Measurements from ENCODE around the gene GRK4. TPM values are rescaled to one million over a fixed set of nuclear protein-coding genes. Genes with fewer than 3 reads are reported as not detected.

The GRK4 gene
- total RNA-seq, 1 experiment from 2014 or later: 3.7 TPM

DNA sequence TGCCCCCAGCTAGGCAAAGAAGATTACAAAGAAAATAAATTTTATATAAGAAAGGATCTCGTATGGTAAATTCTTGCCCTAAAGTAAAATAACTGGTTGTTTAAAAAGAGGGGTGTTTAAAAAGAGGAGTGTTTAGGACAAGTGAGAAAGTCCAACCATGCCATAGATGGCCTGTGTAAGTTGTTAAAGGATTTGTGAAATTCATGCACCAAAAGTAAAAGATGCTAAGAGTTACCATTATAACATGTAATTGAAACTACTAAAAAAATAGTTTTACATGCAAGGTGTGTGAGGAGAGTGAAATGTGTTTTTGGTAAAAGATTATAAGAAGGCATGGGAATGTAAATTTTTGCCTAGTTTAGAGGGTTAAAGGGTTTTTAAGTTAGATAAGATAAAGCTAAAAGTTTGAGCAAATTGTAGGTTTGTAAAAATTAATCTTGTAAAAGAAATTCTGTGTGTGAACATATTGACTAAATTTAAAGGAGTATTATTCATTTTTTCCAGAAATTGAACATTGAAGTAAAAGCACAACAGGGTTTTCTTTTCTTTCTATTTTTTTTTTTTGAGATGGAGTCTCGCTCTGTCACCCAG, 90.9 kb downstream of the GRK4 start:
- no peak for ATAC-seq
- no TSS peak for BruUV-seq (replicated peaks)

DNA sequence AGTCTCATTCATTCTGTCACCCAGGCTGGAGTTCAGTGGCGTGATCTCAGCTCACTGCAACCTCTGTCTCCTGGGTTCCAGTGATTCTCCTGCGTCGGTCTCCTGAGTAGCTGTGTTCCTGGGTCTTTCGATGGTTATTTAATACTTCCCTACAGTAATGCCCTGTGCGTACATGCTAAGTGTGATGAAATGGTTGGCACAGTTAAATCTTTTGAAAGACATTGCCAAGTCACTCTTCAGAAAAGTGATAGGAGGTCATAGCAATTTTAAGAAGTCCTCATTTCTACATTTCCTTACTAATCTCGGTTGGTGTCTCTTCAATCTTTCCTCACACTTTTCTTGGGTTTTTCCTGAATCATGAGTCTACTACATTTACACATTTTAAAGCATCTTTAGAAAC, 96.6 kb downstream of the GRK4 start:
- H3K9ac ChIP-seq (ENCODE audit: low read length): no peak overlapping the region
- H4K20me1 ChIP-seq (ENCODE audit: low read length): no peaks in the 10 kb centered on the region
- DNase-seq (no peak), ATAC-seq (no peak)
- no TSS peak for BruUV-seq (replicated peaks)
- H3K4me1 ChIP-seq (ENCODE audit: insufficient read depth, low read length): no peaks in the 10 kb centered on the region
- H3K4me3 ChIP-seq (ENCODE audit: low read length): no peak overlapping the region
- POLR2A ChIA-PET (ENCODE audit: unreplicated experiment): no interaction called here
- no peaks in the 10 kb centered on the region for H3K9me2 ChIP-seq (replicated peaks; ENCODE audit: low read length)
- no peak overlapping the region for H2AFZ ChIP-seq (ENCODE audit: low read length)
- TF ChIP-seq EZH2phosphoT487 (IDR thresholded peaks at IDR 0.05; ENCODE audit: borderline replicate concordance, low read length) (no peak), CTCF (conservative IDR thresholded peaks at IDR 0.05; ENCODE audit: low read depth, low read length) (no peak), EZH2 (IDR thresholded peaks at IDR 0.05; ENCODE audit: low read length, unreplicated experiment) (no peak)
- no peaks in the 10 kb centered on the region for H3F3A ChIP-seq (ENCODE audit: low read length, unreplicated experiment)
- H3K4me2 ChIP-seq (ENCODE audit: low read length): no peak overlapping the region
- H3K27ac ChIP-seq (ENCODE audit: low read length): no peak overlapping the region
- peaks cover 8% of the 10 kb centered on the region for H3K36me3 ChIP-seq (ENCODE audit: low read depth, low read length)
- no peaks in the 10 kb centered on the region for H3K27me3 ChIP-seq (ENCODE audit: low read length)
- H3K79me2 ChIP-seq (ENCODE audit: low read length): no peaks in the 10 kb centered on the region
- H3K9me3 ChIP-seq (ENCODE audit: low read length): no peaks in the 10 kb centered on the region
- intact Hi-C loops (cut with micrococcal nuclease): no loop called here
- CTCF ChIA-PET: no interaction called here

More for the DNA sequence above, 90.9 kb downstream of the GRK4 start:
- Histone ChIP-seq H3K4me2 (ENCODE audit: low read length) (no peak overlapping the region), H3K9me3 (ENCODE audit: low read length) (no peaks in the 10 kb centered on the region), H3K9ac (ENCODE audit: low read length) (no peak overlapping the region), H3K9me2 (replicated peaks; ENCODE audit: low read length) (no peaks in the 10 kb centered on the region), H3K4me1 (ENCODE audit: insufficient read depth, low read length) (no peaks in the 10 kb centered on the region), H3K4me3 (ENCODE audit: low read length) (no peak overlapping the region), H2AFZ (ENCODE audit: low read length) (no peak overlapping the region), H3K79me2 (ENCODE audit: low read length) (no peaks in the 10 kb centered on the region), H3K27me3 (ENCODE audit: low read length) (no peaks in the 10 kb centered on the region), H3K36me3 (ENCODE audit: low read depth, low read length) (peaks cover 12% of the 10 kb centered on the region), H3K27ac (ENCODE audit: low read length) (no peak overlapping the region), H4K20me1 (ENCODE audit: low read length) (no peaks in the 10 kb centered on the region), H3F3A (ENCODE audit: low read length, unreplicated experiment) (no peaks in the 10 kb centered on the region)
- no peak for DNase-seq
- intact Hi-C loops (cut with micrococcal nuclease): no loop called here
- CTCF ChIA-PET: no interaction called here
- POLR2A ChIA-PET (ENCODE audit: unreplicated experiment): no interaction called here
- TF ChIP-seq EZH2phosphoT487 (IDR thresholded peaks at IDR 0.05; ENCODE audit: borderline replicate concordance, low read length) (no peak), CTCF (conservative IDR thresholded peaks at IDR 0.05; ENCODE audit: low read depth, low read length) (no peak)

- Histone ChIP-seq H4K20me1 (ENCODE audit: low read length) (no peaks in the 10 kb centered on the region), H3K4me3 (ENCODE audit: low read length) (no peak overlapping the region), H3K4me2 (ENCODE audit: low read length) (no peak overlapping the region), H3K9me3 (ENCODE audit: low read length) (no peaks in the 10 kb centered on the region), H2AFZ (ENCODE audit: low read length) (no peak overlapping the region), H3F3A (ENCODE audit: low read length, unreplicated experiment) (no peaks in the 10 kb centered on the region), H3K36me3 (ENCODE audit: low read depth, low read length) (peaks cover 4% of the 10 kb centered on the region), H3K27ac (ENCODE audit: low read length) (no peak overlapping the region), H3K9ac (ENCODE audit: low read length) (no peak overlapping the region), H3K4me1 (ENCODE audit: insufficient read depth, low read length) (no peaks in the 10 kb centered on the region), H3K9me2 (replicated peaks; ENCODE audit: low read length) (no peaks in the 10 kb centered on the region), H3K79me2 (ENCODE audit: low read length) (no peaks in the 10 kb centered on the region), H3K27me3 (ENCODE audit: low read length) (no peaks in the 10 kb centered on the region)
- no peak for TF ChIP-seq EZH2phosphoT487 (IDR thresholded peaks at IDR 0.05; ENCODE audit: borderline replicate concordance, low read length)
- no peak for TF ChIP-seq CTCF (conservative IDR thresholded peaks at IDR 0.05; ENCODE audit: low read depth, low read length)
- no peak for TF ChIP-seq EZH2 (IDR thresholded peaks at IDR 0.05; ENCODE audit: low read length, unreplicated experiment)
- intact Hi-C loops (cut with micrococcal nuclease): no loop called here
- no TSS peak for BruUV-seq (replicated peaks)
- ChIA-PET POLR2A (ENCODE audit: unreplicated experiment) (no interaction called here), CTCF (no interaction called here)
- no peak for DNase-seq
- ATAC-seq: no peak
Measured at GRCh38 chr4:3060946-3061345, 97.6 kb downstream of the GRK4 start.

Data from PC-3 (cell line).